ENCODE data around the gene SEMA3G.

GRCh38 chr3:52436500-52437149 lies 8.3 kb downstream of the SEMA3G start:
- TF ChIP-seq CTCF (IDR thresholded peaks at IDR 0.05) (no peak), MAX (IDR thresholded peaks at IDR 0.05) (no peak), NPAS2 (CRISPR knock-in tag; IDR thresholded peaks at IDR 0.05; ENCODE audit: borderline replicate concordance) (no peak), KDM1A (IDR thresholded peaks at IDR 0.05; ENCODE audit: low read depth) (no peak)
- TF ChIP-seq, protein P1, sequence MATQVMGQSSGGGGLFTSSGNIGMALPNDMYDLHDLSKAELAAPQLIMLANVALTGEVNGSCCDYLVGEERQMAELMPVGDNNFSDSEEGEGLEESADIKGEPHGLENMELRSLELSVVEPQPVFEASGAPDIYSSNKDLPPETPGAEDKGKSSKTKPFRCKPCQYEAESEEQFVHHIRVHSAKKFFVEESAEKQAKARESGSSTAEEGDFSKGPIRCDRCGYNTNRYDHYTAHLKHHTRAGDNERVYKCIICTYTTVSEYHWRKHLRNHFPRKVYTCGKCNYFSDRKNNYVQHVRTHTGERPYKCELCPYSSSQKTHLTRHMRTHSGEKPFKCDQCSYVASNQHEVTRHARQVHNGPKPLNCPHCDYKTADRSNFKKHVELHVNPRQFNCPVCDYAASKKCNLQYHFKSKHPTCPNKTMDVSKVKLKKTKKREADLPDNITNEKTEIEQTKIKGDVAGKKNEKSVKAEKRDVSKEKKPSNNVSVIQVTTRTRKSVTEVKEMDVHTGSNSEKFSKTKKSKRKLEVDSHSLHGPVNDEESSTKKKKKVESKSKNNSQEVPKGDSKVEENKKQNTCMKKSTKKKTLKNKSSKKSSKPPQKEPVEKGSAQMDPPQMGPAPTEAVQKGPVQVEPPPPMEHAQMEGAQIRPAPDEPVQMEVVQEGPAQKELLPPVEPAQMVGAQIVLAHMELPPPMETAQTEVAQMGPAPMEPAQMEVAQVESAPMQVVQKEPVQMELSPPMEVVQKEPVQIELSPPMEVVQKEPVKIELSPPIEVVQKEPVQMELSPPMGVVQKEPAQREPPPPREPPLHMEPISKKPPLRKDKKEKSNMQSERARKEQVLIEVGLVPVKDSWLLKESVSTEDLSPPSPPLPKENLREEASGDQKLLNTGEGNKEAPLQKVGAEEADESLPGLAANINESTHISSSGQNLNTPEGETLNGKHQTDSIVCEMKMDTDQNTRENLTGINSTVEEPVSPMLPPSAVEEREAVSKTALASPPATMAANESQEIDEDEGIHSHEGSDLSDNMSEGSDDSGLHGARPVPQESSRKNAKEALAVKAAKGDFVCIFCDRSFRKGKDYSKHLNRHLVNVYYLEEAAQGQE (IDR thresholded peaks at IDR 0.05), result no peak
